ENCODE data around the gene QRICH1. TPM values are rescaled to one million over a fixed set of nuclear protein-coding genes. Genes with fewer than 3 reads are reported as not detected.

The QRICH1 gene
- total and polyA plus RNA-seq, 2 of the 4 experiments (the other 2 are of a cell fraction): 62.7 to 77.3 TPM

- peak overlapping the region; percentile 99 for H2AK9ac ChIP-seq (replicated peaks; ENCODE audit: low read depth, low read length, poor library complexity)
- H2AFZ ChIP-seq (replicated peaks; ENCODE audit: low read length, poor library complexity): no peak overlapping the region
- H3K4me2 ChIP-seq (ENCODE audit: low read depth, low read length): peak overlapping the region; percentile 66; the same call in 1 of the 2 replicates
- BruUV-seq (replicated peaks): no TSS peak
- H2BK15ac ChIP-seq (ENCODE audit: low read depth, low read length): no peak overlapping the region
- dilution Hi-C loops (cut with HindIII; ENCODE audit: low sequenced_read_pairs, unreplicated experiment) (no loop called here), in situ Hi-C loops (cut with MboI; ENCODE audit: low sequenced_read_pairs) (no loop called here), intact Hi-C loops (cut with micrococcal nuclease) (no loop called here)
- no peak overlapping the region for H4K5ac ChIP-seq (ENCODE audit: low read depth, low read length)
- 0 out of 4 replicates have a peak overlapping the region, but pooled peaks of 1 of the 2 experiments have one; percentile 97 for H4K8ac ChIP-seq (ENCODE audit: low read depth in 2 of 2, low read length in 2 of 2)
- no peak overlapping the region for H3K27ac ChIP-seq (ENCODE audit: insufficient read depth, low read length)
- 0 out of 2 replicates have a peak overlapping the region, but pooled peaks have one; percentile 98 for H3K14ac ChIP-seq (replicated peaks; ENCODE audit: low read depth, low read length)
- no peak overlapping the region for H3K4me3 ChIP-seq (ENCODE audit: insufficient read depth, low read depth, low read length)
- H3K79me1 ChIP-seq (ENCODE audit: low read depth in 1 of 2, low read length in 2 of 2): peaks cover 23 to 72% of the 10 kb centered on the region in 2 experiments
- H2AK5ac ChIP-seq (ENCODE audit: low read depth, low read length): 0 out of 2 replicates have a peak overlapping the region, but pooled peaks have one; percentile 26
- no peak overlapping the region for H4K91ac ChIP-seq (ENCODE audit: insufficient read depth, low read depth, low read length)
- CTCF ChIA-PET: no interaction called here
- DNase-seq (no peak), ATAC-seq (ENCODE audit: low read depth) (no peak)
- H3K18ac ChIP-seq (ENCODE audit: low read depth, low read length): no peak overlapping the region
- TF ChIP-seq SMC3 (IDR thresholded peaks at IDR 0.05; ENCODE audit: low read depth, low read length) (no peak), RFX5 (IDR thresholded peaks at IDR 0.05; ENCODE audit: low read depth, low read length) (no peak), FOS (IDR thresholded peaks at IDR 0.05; ENCODE audit: low read depth, low read length) (no peak), RCOR1 (IDR thresholded peaks at IDR 0.05; ENCODE audit: insufficient replicate concordance, low read length) (no peak), ELK1 (IDR thresholded peaks at IDR 0.05; ENCODE audit: borderline replicate concordance, low read depth, low read length) (no peak), MXI1 (IDR thresholded peaks at IDR 0.05; ENCODE audit: borderline replicate concordance, low read depth, low read length) (no peak)
- H3K4ac ChIP-seq (ENCODE audit: low read depth, low read length): peak overlapping the region; percentile 9; the same call in 1 of the 2 replicates
- H2BK5ac ChIP-seq (ENCODE audit: low read depth, low read length, poor library complexity, severe bottlenecking): no peak overlapping the region
- H3K36me3 ChIP-seq (ENCODE audit: control insufficient read depth, insufficient read depth, low read length): peaks cover 47% of the 10 kb centered on the region
- no peaks in the 10 kb centered on the region for H3K9me3 ChIP-seq (ENCODE audit: control insufficient read depth, insufficient read depth, low read length)
- 90% methylated on average over 6 of the region's 12 CpGs; no CpG with 5 or more reads in 1 of the 2 experiments for WGBS, 2 experiments (ENCODE audit: extremely low coverage in 2 of 2, insufficient read length in 1 of 2)
- peaks cover 37% of the 10 kb centered on the region for H3K9me1 ChIP-seq (ENCODE audit: insufficient read depth, low read length)
- peaks cover 9% of the 10 kb centered on the region for H3K4me1 ChIP-seq (ENCODE audit: control insufficient read depth, insufficient read depth, low read length)
- H3K23ac ChIP-seq (ENCODE audit: low read depth, low read length): peak overlapping the region; percentile 81; the same call in 1 of the 2 replicates
- peaks cover 12% of the 10 kb centered on the region for H4K20me1 ChIP-seq (ENCODE audit: insufficient read depth, low read length)
- no peak overlapping the region for H2BK120ac ChIP-seq (ENCODE audit: low read depth, low read length)
- POLR2A ChIA-PET (ENCODE audit: unreplicated experiment): no interaction called here
- H3K27me3 ChIP-seq (ENCODE audit: control insufficient read depth, insufficient read depth, low read length): no peaks in the 10 kb centered on the region
- H3K56ac ChIP-seq (ENCODE audit: extremely low read depth, insufficient read depth, low read length): no peak overlapping the region
- H3K9ac ChIP-seq (ENCODE audit: low read depth, low read length): no peak overlapping the region
- H2BK20ac ChIP-seq (ENCODE audit: low read depth, low read length): no peak overlapping the region
These were observed 37.2 kb upstream of the QRICH1 start for GRCh38 chr3:49131040-49131439.
